Medulla oblongata (tissue), 1 donor: ENCODE data around the gene ITGAD.

Experiments
- DNase-seq: peaks from one replicate; pipeline ENCODE4 v3.0.0-alpha.2; 2015; ENCODE audit errors: extremely low spot score

ITGAD gene

DNA sequence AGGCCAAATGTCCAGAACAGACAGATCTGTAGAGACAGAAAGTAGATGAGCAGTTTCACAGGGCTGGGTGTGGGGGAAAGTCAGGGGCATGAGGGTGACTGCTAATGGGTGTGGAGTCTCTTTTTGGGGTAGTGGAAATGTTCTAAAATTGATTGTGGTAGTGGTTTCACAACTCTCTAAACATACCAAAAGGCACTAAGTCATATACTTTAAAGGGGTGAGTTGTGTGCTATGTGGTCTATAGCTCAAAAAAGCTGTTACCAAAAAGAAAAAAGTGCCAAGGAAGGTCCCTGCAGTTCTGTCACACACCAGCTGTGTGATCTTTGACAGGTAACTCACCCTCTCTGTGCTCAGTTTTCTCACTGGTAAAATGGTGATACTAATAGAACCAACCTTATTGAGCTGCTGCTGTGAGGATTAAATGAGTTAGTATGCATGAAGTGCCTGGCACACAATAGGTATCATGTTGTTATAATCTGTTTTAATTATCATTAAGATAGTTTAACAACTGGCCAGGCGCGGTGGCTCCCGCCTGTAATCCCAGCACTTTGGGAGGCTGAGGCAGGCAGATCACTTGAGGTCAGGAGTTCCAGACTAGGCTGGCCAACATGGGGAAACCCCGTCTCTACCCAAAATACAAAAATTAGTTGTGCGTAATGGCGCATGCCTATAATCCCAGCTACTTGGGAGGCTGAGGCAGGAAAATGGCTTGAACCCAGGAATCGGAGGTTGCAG is 27.8 kb upstream of the ITGAD start:
- DNase-seq: no peak

DNA sequence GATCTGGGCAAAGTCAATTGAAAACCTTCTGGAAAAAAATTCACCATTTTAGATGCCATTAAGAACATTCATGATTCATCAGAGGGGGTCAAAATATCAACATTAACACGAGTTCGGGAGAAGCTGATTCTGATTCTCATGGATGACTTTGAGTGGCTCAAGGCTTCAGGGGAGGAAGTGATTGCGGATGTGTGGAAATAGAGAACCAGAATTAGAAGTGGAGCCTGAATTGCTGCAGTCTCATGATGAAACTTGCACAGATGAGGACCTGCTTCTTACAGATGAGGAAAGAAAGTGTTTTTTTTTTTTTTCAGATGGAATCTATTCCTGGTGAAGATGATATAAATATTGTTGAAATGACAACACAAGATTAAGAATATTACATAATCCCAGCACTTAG is 25.3 kb upstream of the ITGAD start:
- DNase-seq: peak; percentile 76

DNA sequence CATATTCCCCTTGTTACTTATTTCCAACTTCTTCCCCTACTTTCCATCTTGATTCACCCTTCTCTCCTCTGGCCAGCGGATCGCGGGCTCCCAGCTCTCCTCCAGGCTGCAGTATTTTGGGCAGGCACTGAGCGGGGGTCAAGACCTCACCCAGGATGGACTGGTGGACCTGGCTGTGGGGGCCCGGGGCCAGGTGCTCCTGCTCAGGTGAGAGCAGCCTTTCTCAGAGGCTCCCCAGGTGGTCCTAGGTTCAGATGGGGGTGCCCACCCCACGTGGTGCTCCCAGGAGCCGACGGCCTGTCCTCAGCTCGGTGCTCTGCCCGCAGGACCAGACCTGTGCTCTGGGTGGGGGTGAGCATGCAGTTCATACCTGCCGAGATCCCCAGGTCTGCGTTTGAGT is 22.1 kb upstream of the ITGAD start:
- DNase-seq: no peak

DNA sequence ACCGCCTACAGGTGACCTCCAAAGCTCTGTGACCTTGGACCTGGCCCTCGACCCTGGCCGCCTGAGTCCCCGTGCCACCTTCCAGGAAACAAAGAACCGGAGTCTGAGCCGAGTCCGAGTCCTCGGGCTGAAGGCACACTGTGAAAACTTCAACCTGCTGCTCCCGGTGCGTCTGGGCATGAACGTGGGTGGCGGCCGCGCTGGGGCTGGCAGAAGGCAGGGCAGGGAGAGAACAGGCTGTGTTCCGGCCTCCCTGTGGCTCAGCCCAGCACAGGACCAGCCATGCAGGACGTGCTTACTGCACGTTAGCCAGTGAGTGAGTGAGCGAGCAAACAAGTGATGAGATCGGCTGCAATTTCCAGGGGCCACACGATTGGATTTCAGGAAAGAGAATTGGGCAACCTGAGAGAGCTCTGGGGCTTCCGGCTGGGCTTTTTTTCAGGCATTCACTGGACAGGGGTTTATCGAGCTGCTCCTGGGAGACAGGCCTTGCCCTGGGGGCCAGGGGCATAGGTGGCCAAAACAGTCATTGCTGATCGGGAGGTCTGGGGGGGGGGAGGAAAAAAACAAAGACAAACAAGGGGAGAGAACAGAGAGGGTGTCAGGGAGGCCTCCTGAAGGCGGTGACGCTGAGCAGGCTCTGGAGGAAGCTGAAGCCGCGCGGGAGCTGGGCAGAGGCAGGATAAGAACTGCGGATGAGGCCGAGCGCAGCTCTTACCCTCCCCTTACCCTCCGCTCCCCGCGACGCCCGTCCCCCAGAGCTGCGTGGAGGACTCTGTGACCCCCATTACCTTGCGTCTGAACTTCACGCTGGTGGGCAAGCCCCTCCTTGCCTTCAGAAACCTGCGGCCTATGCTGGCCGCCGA is 21.3 kb upstream of the ITGAD start:
- DNase-seq: no peak

DNA sequence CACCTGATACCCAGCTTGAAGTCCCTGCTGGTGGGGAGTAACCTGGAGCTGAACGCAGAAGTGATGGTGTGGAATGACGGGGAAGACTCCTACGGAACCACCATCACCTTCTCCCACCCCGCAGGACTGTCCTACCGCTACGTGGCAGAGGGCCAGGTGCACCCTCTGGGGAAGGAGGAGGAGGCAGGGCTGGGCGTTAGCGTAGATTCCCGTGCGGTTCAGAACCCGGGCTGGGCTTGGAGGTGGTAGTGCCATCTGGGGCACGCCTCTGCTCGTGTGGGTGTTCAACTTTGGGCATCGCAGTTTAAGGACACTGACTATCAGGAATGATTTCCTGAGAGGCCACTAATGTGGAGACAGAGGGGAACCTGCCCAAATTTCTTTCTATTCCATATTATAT is 19.9 kb upstream of the ITGAD start:
- no peak for DNase-seq

DNA sequence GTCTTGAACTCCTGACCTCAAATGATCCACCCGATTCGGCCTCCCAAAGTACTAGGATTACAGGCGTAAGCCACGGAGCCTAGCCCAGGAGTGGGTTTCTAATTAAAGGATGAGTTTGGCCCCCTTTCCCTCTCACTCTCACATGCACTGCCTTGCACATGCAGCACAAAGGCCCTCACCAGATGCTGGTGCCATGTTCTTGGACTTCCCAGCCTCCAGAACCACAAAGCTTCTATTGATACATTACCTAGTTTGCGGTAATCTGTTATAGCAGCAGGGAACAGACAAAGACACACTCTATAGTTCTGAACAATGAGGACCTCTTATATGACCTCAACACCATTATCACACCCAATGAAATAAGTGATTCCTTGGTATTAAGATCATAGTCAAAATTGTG is 17.9 kb upstream of the ITGAD start:
- no peak for DNase-seq

DNA sequence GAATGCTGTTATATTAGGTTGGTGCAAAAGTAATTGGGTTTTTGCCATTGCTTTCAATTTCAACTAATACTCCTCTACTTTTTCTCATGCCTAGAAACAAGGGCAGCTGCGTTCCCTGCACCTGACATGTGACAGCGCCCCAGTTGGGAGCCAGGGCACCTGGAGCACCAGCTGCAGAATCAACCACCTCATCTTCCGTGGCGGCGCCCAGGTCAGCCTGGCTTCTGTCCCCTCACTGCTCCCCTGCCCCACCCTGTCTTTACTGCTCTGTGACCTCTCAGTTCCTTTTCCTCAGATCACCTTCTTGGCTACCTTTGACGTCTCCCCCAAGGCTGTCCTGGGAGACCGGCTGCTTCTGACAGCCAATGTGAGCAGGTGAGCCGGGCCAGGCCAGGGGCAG is 16.4 kb upstream of the ITGAD start:
- no peak for DNase-seq

DNA sequence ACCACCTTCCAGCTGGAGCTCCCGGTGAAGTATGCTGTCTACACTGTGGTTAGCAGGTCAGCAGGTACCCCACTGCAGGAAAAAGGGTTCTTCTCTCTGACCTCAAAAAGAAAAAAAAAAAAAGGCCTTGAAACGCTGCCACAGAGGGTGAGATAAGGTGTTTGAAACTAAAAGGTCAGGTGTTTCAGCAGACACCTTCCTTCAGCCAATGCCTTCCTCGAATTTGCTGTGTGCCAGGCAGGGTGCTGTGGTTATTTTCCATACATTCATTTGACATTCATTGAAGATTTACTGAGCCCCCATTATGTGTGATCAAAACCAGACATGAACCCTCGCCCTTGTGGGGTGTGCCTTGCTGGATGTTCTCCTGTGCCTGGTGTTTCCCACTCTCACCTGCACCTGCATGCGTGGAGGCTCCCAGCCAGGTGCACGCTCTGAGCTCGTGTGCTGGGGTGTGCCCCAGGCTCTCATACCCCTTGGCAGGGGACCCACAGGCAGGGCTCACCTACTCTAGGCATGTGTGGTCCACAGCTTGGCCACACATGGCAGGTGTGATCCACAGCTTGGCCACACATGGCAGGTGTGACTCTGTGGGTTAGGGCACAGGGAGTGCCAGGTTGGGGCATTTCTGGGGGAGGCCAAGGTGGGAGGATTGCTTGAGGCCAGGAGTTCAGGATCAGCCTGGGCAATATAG is 15.8 kb upstream of the ITGAD start:
- DNase-seq: no peak

DNA sequence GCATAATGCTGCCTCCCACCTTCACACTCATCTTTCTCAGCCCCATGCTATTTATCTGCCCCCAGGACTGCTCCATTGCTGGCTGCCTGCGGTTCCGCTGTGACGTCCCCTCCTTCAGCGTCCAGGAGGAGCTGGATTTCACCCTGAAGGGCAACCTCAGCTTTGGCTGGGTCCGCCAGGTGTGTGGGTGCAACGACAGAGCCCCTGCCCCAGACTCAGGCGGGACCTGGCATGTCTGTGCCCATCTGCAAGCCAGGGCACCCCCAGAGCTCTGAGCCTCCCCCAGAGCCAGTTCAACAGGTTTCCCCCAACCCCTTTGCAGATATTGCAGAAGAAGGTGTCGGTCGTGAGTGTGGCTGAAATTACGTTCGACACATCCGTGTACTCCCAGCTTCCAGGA is 12.9 kb upstream of the ITGAD start:
- DNase-seq: no peak

DNA sequence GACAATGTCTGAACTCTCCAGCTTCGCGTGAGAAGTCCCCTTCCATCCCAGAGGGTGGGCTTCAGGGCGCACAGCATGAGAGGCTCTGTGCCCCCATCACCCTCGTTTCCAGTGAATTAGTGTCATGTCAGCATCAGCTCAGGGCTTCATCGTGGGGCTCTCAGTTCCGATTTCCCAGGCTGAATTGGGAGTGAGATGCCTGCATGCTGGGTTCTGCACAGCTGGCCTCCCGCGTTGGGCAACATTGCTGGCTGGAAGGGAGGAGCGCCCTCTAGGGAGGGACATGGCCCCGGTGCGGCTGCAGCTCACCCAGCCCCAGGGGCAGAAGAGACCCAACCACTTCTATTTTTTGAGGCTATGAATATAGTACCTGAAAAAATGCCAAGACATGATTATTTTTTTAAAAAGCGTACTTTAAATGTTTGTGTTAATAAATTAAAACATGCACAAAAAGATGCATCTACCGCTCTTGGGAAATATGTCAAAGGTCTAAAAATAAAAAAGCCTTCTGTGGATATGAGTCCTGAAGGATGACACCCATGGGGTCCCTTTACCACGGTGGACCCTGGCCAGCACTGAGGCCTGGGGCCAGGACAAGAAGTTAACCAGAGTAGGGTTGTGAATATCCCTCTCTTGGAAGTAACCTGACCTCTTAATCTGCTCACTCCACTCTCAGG is 10.5 kb upstream of the ITGAD start:
- DNase-seq: peak; percentile 60

DNA sequence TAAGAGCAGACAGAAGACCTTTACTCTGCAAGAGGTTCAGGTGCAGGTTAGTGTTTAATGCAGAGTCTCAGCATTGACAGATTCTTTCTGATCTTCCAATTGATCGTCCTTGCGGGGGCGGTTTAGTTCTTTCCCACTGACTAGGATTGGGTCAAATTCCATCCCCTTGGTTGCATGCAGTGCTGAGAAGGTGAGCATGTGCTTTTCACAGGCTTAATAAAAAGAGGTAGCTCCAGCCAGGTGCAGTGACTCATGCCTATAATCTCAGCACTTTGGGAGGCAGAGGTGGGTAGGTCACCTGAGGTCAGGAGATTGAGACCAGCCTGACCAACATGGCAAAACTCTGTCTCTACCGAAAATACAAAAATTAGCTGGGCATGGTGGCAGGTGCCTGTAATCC is 7.5 kb upstream of the ITGAD start:
- DNase-seq: no peak

DNA sequence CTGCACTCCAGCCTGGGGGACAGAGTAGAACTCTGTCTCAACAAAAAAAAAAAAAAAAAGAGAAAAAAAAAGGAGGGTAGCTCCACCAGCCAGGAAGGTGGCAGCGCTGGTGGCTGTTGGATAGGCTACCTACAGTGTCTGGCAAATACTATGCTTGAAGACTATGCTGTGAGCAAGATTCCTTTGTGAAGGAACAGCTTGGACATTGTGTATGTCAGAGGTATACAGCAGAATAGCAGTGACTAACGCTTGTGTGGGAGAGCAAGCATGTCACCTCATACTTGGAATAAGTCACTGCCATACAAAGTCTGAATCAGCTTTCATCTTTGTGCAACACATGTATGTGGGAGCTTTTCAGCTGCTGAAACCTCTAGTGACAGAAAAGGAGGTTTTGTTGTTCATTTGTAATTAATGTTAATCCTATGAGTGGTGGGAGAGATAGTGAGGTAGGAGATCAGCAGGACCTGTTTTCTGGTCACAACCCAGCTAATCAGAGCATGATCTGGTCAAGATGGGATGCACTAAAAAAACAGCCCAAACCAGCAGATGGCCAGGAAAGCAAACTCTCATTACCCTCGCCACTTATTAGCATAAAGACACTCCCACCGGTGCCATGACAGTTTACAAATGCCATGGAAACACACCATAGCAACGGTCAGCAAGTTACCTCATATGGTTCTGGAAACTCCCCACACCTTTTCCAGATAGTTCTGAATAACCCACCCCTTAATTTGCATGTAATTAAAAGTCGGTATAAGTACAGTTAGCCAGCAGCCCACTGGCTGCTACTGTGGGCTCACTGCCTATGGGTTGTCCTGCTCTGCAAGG is 6.8 kb upstream of the ITGAD start:
- no peak for DNase-seq

DNA sequence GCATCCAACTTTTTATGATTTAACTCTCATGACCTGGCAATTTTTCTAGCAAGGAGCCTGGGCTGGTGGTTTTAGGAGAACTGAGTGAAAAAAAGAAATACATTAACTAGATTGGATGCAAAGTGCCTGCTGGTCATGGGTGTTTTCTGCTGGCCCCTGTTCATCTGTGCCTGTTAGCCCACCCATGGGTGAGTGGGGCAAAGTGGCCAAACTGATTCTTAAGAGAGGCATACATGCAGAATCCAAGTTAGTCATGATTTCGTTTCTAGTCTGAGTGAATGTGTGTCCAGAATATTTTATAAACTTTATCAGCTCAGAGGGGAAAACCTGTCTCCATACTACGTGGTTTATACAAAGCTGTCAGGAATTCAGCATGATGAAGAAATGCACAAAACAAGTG is 4.6 kb upstream of the ITGAD start:
- no peak for DNase-seq

DNA sequence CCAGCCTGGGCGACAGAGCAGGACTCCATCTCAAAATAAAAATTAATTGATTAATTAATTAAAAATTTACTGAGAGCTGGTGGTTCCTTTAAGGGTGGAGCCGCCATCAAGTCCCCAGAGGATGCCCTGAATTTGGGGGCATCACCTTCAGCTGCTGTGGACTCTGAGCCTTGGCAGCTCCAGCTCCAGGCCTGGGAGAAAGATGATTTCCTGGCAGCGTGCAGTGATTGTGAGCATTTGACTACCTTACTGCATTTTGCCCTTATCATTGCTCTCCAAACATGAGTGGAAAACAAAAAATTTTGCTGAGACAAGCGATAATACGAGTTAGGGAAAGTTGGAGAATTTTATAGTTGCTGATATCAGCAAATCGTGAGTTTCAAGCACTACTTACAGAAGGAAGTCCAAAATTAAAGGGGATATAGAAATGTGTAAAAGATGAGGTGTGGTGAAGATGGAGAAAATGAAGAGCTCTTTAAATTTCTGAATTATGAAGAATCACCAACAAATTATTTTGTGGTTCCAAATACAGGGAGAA is 2.6 kb upstream of the ITGAD start:
- DNase-seq: no peak

DNA sequence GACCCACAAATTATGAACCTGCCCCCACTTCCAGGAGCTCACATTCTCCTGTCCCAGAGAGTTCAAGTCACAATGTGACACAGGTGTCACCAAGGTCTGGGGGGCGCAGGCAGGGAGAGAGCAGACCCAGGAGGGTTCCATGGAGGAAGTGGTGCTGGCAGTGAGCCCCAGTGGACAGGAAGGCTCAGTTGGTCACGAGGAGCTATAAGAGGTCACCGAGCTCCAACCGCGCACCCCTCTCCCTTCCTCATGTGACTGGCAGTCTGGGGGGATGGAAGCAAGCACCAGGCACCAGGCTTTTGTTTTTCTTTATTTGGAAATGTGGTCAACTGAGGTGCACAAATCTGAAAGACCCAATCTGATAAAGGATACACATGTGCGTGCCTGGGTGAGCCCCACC is 2.5 kb downstream of the ITGAD start:
- DNase-seq: peak; percentile 42

DNA sequence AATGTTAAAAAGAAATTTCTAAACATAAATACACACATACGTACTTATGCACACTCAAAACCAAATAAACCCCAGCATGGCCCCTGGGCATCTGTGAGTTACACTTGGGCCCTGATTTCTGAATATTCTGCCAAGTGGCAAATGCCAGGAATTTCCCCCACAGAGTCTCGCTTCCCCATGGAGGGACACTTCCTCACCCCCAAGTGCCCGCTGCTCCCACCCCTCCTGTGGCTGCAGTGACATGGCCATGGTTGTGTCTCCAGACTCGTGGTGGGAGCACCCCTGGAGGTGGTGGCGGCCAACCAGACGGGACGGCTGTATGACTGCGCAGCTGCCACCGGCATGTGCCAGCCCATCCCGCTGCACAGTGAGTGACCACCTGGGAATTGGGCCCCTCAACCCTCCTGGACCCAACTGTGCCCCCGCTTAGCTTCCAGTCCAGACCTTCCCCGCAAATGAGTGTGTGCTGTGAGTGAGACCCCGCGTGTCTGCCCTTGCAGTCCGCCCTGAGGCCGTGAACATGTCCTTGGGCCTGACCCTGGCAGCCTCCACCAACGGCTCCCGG is 4.0 kb downstream of the ITGAD start:
- DNase-seq: peak; percentile 4

DNA sequence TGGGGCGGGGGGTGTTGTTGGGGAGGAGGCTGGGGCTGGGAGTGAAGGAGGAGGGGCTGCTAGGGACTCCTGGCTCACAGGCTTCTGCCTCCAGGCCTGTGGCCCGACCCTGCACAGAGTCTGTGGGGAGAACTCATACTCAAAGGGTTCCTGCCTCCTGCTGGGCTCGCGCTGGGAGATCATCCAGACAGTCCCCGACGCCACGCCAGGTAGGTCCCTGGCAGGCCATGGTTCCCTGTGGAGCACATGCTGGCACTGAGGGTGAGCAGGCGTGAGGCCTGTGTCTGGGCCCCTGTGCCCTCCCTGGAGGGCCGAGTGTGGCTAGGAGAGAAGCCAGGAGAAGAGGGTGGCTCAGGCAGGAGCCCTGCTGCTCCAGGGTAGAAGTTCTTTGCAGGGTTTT is 4.6 kb downstream of the ITGAD start:
- DNase-seq: no peak

DNA sequence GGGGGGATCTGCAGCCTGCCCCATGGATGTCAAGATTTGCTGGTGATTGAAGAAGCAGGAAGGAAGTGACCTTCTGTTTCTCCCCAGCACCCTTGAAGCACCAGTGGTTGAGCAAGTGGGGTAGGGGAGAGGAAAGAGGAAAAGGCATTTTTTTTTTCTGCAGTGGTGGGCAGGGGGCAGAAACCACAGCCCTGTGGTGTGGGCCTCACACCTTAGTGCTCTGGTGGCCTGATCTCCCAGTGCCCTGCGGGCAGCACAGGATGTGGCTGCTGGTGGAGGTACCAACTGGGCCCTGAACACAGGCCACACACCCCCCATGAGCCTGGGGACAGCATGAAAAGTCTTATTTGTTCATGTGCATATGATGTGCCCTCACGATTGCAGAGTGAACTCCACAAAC is 7.1 kb downstream of the ITGAD start:
- DNase-seq: no peak

DNA sequence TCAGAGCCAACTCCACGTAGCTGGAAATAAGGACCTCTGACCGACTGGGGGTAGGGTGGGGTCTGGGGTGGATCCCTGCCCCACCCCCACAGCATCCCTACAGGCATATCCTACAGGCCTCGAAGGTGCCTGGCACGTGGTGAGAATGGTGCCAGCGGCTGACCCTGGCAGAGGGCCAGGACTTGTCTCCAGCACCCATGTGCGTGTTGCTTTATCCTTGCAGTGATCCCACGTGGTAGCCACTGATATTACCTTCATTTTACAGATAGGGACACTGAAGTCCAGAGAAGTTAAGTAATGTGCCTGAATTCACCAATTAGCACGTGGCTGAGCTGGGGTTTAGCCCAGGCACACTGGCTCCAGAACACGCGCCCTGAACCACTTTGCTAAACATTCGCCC is 8.3 kb downstream of the ITGAD start:
- DNase-seq: no peak

DNA sequence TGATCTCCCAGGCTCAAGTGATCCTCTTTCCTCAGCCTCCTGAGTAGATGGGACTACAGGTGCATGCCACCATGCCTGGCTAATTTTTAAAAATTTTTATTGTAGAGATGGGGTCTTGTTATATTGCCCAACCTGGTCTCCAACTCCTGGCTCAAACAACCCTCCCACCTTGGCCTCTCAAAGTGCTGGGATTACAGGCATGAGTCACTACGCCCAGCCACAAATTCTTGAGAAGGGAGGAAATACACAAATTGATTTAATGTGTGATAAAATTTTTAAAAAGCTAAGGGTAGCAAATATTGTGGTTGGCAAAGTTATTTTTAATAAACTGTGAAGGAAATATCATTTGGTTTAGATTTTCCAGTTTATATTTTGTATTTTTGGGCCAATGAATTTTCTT is 9.6 kb downstream of the ITGAD start:
- DNase-seq: no peak
